ENCODE measurements around the gene GNB3. TPM values are rescaled to one million over a fixed set of nuclear protein-coding genes. Genes with fewer than 3 reads are reported as not detected.

Gene GNB3
- total and polyA plus RNA-seq, 9 of the 15 experiments (the other 6 are each of a cell fraction or from before 2014, with no cell fraction given), result 1.4 to 5.8 (median 2.0) TPM

- no peak for TF ChIP-seq ZFP30 (CRISPR knock-in tag; IDR thresholded peaks at IDR 0.05; ENCODE audit: borderline replicate concordance)
- no peak for TF ChIP-seq NR2C1 (IDR thresholded peaks at IDR 0.05)
- 0 out of 2 replicates have a peak, but pooled peaks have one; percentile 20 for TF ChIP-seq NR2C1 (tag; IDR thresholded peaks at IDR 0.05)
- TF ChIP-seq ZNF146 (CRISPR knock-in tag; IDR thresholded peaks at IDR 0.05; ENCODE audit: unreplicated experiment), result no peak
- no peak for TF ChIP-seq SNAPC5 (CRISPR knock-in tag; IDR thresholded peaks at IDR 0.05)
- no peak for TF ChIP-seq ZSCAN32 (CRISPR knock-in tag; IDR thresholded peaks at IDR 0.05)
- no peak for TF ChIP-seq TRIM24 (IDR thresholded peaks at IDR 0.05)
- TF ChIP-seq HIVEP1 (CRISPR knock-in tag; IDR thresholded peaks at IDR 0.05), result no peak
- TF ChIP-seq THRA (IDR thresholded peaks at IDR 0.05), result no peak
- TF ChIP-seq KLF1 (tag; IDR thresholded peaks at IDR 0.05), result no peak
- peak; percentile 73; the same call in 1 of the 2 replicates for TF ChIP-seq FOSL1 (tag; conservative IDR thresholded peaks at IDR 0.05)
- TF ChIP-seq, protein P1, sequence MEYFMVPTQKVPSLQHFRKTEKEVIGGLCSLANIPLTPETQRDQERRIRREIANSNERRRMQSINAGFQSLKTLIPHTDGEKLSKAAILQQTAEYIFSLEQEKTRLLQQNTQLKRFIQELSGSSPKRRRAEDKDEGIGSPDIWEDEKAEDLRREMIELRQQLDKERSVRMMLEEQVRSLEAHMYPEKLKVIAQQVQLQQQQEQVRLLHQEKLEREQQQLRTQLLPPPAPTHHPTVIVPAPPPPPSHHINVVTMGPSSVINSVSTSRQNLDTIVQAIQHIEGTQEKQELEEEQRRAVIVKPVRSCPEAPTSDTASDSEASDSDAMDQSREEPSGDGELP (CRISPR knock-in tag; IDR thresholded peaks at IDR 0.05; ENCODE audit: borderline replicate concordance), result no peak
- TF ChIP-seq ZNF644 (tag; IDR thresholded peaks at IDR 0.05; ENCODE audit: low read depth), result no peak
- no peak for TF ChIP-seq BRF2 (IDR thresholded peaks at IDR 0.05; ENCODE audit: borderline replicate concordance, insufficient read depth, insufficient read length)
- no peak for TF ChIP-seq ZC3H8 (IDR thresholded peaks at IDR 0.05)
- no peak for TF ChIP-seq DACH1 (IDR thresholded peaks at IDR 0.05; ENCODE audit: partially characterized antibody)
- peak; percentile 67 for TF ChIP-seq POLR2G (IDR thresholded peaks at IDR 0.05; ENCODE audit: low read depth, low read length)
- 0 out of 2 replicates have a peak, but pooled peaks have one; percentile 3 for TF ChIP-seq MTA3 (IDR thresholded peaks at IDR 0.05; ENCODE audit: borderline replicate concordance)
- no peak for TF ChIP-seq KDM2B (CRISPR knock-in tag; IDR thresholded peaks at IDR 0.05)
- no peak for TF ChIP-seq ZFX (CRISPR knock-in tag; IDR thresholded peaks at IDR 0.05)
- no peak for TF ChIP-seq NFXL1 (CRISPR knock-in tag; IDR thresholded peaks at IDR 0.05)
- TF ChIP-seq MEF2A (IDR thresholded peaks at IDR 0.05; ENCODE audit: control insufficient read depth, low read depth, low read length), result no peak
- no peak for TF ChIP-seq GABPB2 (CRISPR knock-in tag; conservative IDR thresholded peaks at IDR 0.05)
- no peak for TF ChIP-seq ZNF174 (CRISPR knock-in tag; IDR thresholded peaks at IDR 0.05)
- no peak for TF ChIP-seq ZNF184 (CRISPR knock-in tag; IDR thresholded peaks at IDR 0.05)
- TF ChIP-seq RBM25 (IDR thresholded peaks at IDR 0.05; ENCODE audit: low read depth, low read length, severe bottlenecking), result no peak
- TF ChIP-seq NR4A1 (CRISPR knock-in tag; IDR thresholded peaks at IDR 0.05), result no peak
- TF ChIP-seq NR4A1 (tag; IDR thresholded peaks at IDR 0.05), result no peak
- TF ChIP-seq RUNX1 (IDR thresholded peaks at IDR 0.05; ENCODE audit: low read depth), result no peak
- no peak for TF ChIP-seq MYBL2 (IDR thresholded peaks at IDR 0.05; ENCODE audit: low read depth)
- TF ChIP-seq MYBL2 (CRISPR knock-in tag; IDR thresholded peaks at IDR 0.05; ENCODE audit: borderline replicate concordance), result no peak
These were observed 10.0 kb downstream of the GNB3 start (continued) for GRCh38 chr12:6850796-6851152.

Measured in K562 (cell line).